B cell (primary cell): ENCODE measurements around the gene TLE2. TPM values are rescaled to one million over a fixed set of nuclear protein-coding genes. Genes with fewer than 3 reads are reported as not detected.

Experiments
- ATAC-seq: fragments of 200-7000 bp; cut with Tn5 transposase; one replicate; pipeline ENCODE4 v1.10.0; 2021; ENCODE audit warnings: low read depth, mild to moderate bottlenecking, moderate number of reproducible peaks, moderate library complexity
- CTCF ChIA-PET: fragments of 350-600 bp; sonication (Branson Sonifier 250); formaldehyde crosslinking; loops from one replicate; lab custom pipeline; 2021; ENCODE audit warnings: antibody characterized with exemption, inconsistent platforms; lab: Charles Lee
- POLR2A ChIA-PET: fragments of 350-600 bp; sonication (Branson Sonifier 250); formaldehyde crosslinking; loops from one replicate; lab custom pipeline; 2021; ENCODE audit warnings: antibody characterized with exemption; lab: Charles Lee
- DNase-seq: peaks from one replicate; pipeline ENCODE4 v3.0.0; 2013
- H2AFZ ChIP-seq: 2 replicates; pipeline ENCODE4 v1.6.1; 2012; ENCODE audit warnings: mild to moderate bottlenecking, low read depth, low read length; ENCODE audit not compliant: insufficient read depth, poor library complexity, severe bottlenecking
- H3K27ac ChIP-seq, 2 donors: 1 replicate in 1 of 2; 2 replicates in 1 of 2; pipeline ENCODE4 v1.5.1; 2012 to 2013; ENCODE audit warnings: low read length in 2 of 2, mild to moderate bottlenecking in 2 of 2, moderate library complexity in 1 of 2
- H3K27me3 ChIP-seq, 4 experiments: fragments of 200-600 bp in 1 of 4; sonication (generic) in 1 of 4; replicated peaks in 1 of 4; 1 replicate in 2 of 4; 2 replicates in 2 of 4; pipeline versions ENCODE4 v1.6.1 to v1.7.0; 2013 to 2016; ENCODE audit warnings: low read length in 3 of 4, mild to moderate bottlenecking in 2 of 4, mixed read lengths in 1 of 4, moderate library complexity in 1 of 4; ENCODE audit not compliant: insufficient read depth in 4 of 4, control insufficient read depth in 3 of 4; ENCODE audit errors: control extremely low read depth in 1 of 4
- H3K36me3 ChIP-seq, 2 experiments: replicated peaks in 1 of 2; 1 replicate in 1 of 2; 2 replicates in 1 of 2; pipeline versions ENCODE4 v1.6.1 to v1.7.1; 2013; ENCODE audit warnings: low read length in 1 of 2; ENCODE audit not compliant: insufficient read depth in 2 of 2, control insufficient read depth in 1 of 2; ENCODE audit errors: control extremely low read depth in 1 of 2, extremely low read depth in 1 of 2
- H3K4me1 ChIP-seq, 2 donors: fragments of 200-600 bp in 1 of 2; sonication (generic) in 1 of 2; 1 replicate in 1 of 2; 2 replicates in 1 of 2; pipeline versions ENCODE4 v1.5.1 to v1.6.1; 2013 to 2017; ENCODE audit warnings: low read length in 2 of 2; ENCODE audit not compliant: control insufficient read depth in 2 of 2, insufficient read depth in 2 of 2
- H3K4me2 ChIP-seq: replicated peaks from 2 replicates; pipeline ENCODE3; 2012; ENCODE audit warnings: mild to moderate bottlenecking, low read depth, low read length; ENCODE audit not compliant: poor library complexity, severe bottlenecking
- H3K4me3 ChIP-seq, 5 experiments: fragments of 200-600 bp in 1 of 5; sonication (generic) in 1 of 5; 1 replicate in 3 of 5; 2 replicates in 2 of 5; pipeline versions ENCODE4 v1.5.1 to v1.7.0; 2011 to 2016; ENCODE audit warnings: low read length in 4 of 5, mild to moderate bottlenecking in 4 of 5, low read depth in 2 of 5, control low read depth in 1 of 5, moderate library complexity in 1 of 5; ENCODE audit not compliant: insufficient read depth in 1 of 5; ENCODE audit errors: control extremely low read depth in 1 of 5, extremely low read depth in 1 of 5
- H3K79me2 ChIP-seq: fragments of 200-600 bp; sonication (generic); one replicate; pipeline ENCODE4 v1.6.0; 2016; ENCODE audit warnings: low read length; ENCODE audit not compliant: control insufficient read depth, insufficient read depth
- H3K9ac ChIP-seq: fragments of 200-600 bp; sonication (generic); 2 replicates; pipeline ENCODE4 v1.6.1; 2017; ENCODE audit warnings: mild to moderate bottlenecking, low read length, moderate library complexity
- H3K9me3 ChIP-seq, 3 donors: one replicate each; pipeline versions ENCODE4 v1.6.1 to v1.7.1; 2013; ENCODE audit warnings: low read length in 2 of 3; ENCODE audit not compliant: control insufficient read depth in 2 of 3, insufficient read depth in 1 of 3; ENCODE audit errors: control extremely low read depth in 1 of 3
- H4K20me1 ChIP-seq: 2 replicates; pipeline ENCODE4 v1.6.0; 2012; ENCODE audit warnings: mild to moderate bottlenecking, low read length; ENCODE audit not compliant: insufficient read depth, control insufficient read depth, poor library complexity, severe bottlenecking
- H3K27ac Mint-ChIP-seq: one replicate; pipeline ENCODE4 v1.8.0; 2021; ENCODE audit warnings: mixed read lengths
- H3K27me3 Mint-ChIP-seq: one replicate; pipeline ENCODE4 v1.8.0; 2021; ENCODE audit warnings: mixed read lengths
- H3K4me1 Mint-ChIP-seq: one replicate; pipeline ENCODE4 v1.8.0; 2021; ENCODE audit warnings: mixed read lengths
- H3K4me3 Mint-ChIP-seq: one replicate; pipeline ENCODE4 v1.8.0; 2021; ENCODE audit warnings: mixed read lengths
- H3K9me3 Mint-ChIP-seq: one replicate; pipeline ENCODE4 v1.8.0; 2022; ENCODE audit warnings: mixed read lengths; ENCODE audit not compliant: insufficient read depth
- CTCF ChIP-seq: fragments of 200-600 bp; IDR thresholded peaks from one replicate; pipeline ENCODE4 v1.8.0; 2022; ENCODE audit warnings: antibody characterized with exemption, mild to moderate bottlenecking
- EZH2 ChIP-seq: IDR thresholded peaks from 2 replicates; pipeline ENCODE4 v1.6.1; 2012; ENCODE audit warnings: borderline replicate concordance, low read depth, mild to moderate bottlenecking, moderate library complexity, low read length; ENCODE audit not compliant: insufficient read depth, poor library complexity, severe bottlenecking
- WGBS: methylation state at CpG from one replicate; pipeline ENCODE4 v1.1.5; 2013; ENCODE audit warnings: missing lambda C conversion rate; ENCODE audit not compliant: insufficient coverage; 5-methylcytosine and 5-hydroxymethylcytosine counted together
- intact Hi-C: fragments of 100-400 bp; cut with micrococcal nuclease; formaldehyde crosslinking; loops from one replicate; pipeline ENCODE4 v1.10.0; 2022
- polyA plus RNA-seq: library from polyadenylated mRNA; depleted of rRNA; stranded (reverse); fragments of >200 nt; gene quantifications from 2 replicates; pipeline ENCODE4 v1.2.3, GENCODE V29; 2012
- total RNA-seq, 2 donors: library from RNA; stranded (reverse); fragments of 120-200 nt in 1 of 2; gene quantifications; 1 replicate in 1 of 2; 2 replicates in 1 of 2; pipeline versions ENCODE4 v1.2.3 to v1.2.4, GENCODE V29; 2013 to 2022

The TLE2 gene
- total and polyA plus RNA-seq, 2 donors (not counting 1 experiment from before 2014, with no cell fraction given): 3.0 to 5.3 TPM

- DNase-seq: no peak
- no peaks in the 10 kb centered on the region for H3K36me3 ChIP-seq
- Mint-ChIP-seq H3K4me3 (no peak overlapping the region), H3K4me1 (peaks cover 20% of the 10 kb centered on the region), H3K9me3 (no peaks in the 10 kb centered on the region), H3K27me3 (peaks cover 54% of the 10 kb centered on the region), H3K27ac (peak overlapping the region; percentile 20)
- ChIA-PET CTCF (no interaction called here), POLR2A (interaction anchor here (0.7 to 1.0 kb wide), 4 partner anchors 10 to 50 kb away, joined by 3 to 7 read pairs (median 4); no protein-coding TSS in a partner anchor)
- peaks cover 0 to 12% (median 2%) of the 10 kb centered on the region in 3 donors for H3K9me3 ChIP-seq
- H3K27me3 ChIP-seq: peaks cover 0 to 58% (median 30%) of the 10 kb centered on the region in 4 experiments
- no peak overlapping the region for H3K4me3 ChIP-seq
- intact Hi-C loops: no loop called here
- ATAC-seq: no peak
- H3K27ac ChIP-seq: no peak overlapping the region
- H3K4me1 ChIP-seq: peaks cover 24 to 30% of the 10 kb centered on the region in 2 donors
- no peak overlapping the region for H3K9ac ChIP-seq
- no peak overlapping the region for H2AFZ ChIP-seq
- 83% methylated on average over 1 of the region's 9 CpGs for WGBS
- peak overlapping the region; percentile 41 for H3K4me2 ChIP-seq
- no peaks in the 10 kb centered on the region for H4K20me1 ChIP-seq
- TF ChIP-seq EZH2: no peak
- TF ChIP-seq CTCF: no peak
- H3K79me2 ChIP-seq: no peaks in the 10 kb centered on the region
Observed at GRCh38 chr19:3025549-3025886, 3.6 kb downstream of the TLE2 start.

- Histone ChIP-seq H4K20me1 (no peaks in the 10 kb centered on the region), H3K9me3 (peaks cover 0 to 12% (median 2%) of the 10 kb centered on the region in 3 donors), H3K4me2 (peak overlapping the region; percentile 41), H3K27ac (no peak overlapping the region), H3K4me3 (no peak overlapping the region), H3K9ac (no peak overlapping the region), H3K4me1 (peaks cover 24 to 30% of the 10 kb centered on the region in 2 donors), H3K36me3 (no peaks in the 10 kb centered on the region), H2AFZ (no peak overlapping the region), H3K27me3 (peaks cover 0 to 55% (median 27%) of the 10 kb centered on the region in 4 experiments), H3K79me2 (no peaks in the 10 kb centered on the region)
- DNase-seq (no peak), ATAC-seq (no peak)
- intact Hi-C loops: no loop called here
- TF ChIP-seq EZH2 (no peak), CTCF (no peak)
- peaks cover 50% of the 10 kb centered on the region for H3K27me3 Mint-ChIP-seq
- H3K9me3 Mint-ChIP-seq: no peaks in the 10 kb centered on the region
- H3K27ac Mint-ChIP-seq: peak overlapping the region; percentile 20
- H3K4me1 Mint-ChIP-seq: peaks cover 18% of the 10 kb centered on the region
- ChIA-PET CTCF (interaction anchor here (1.4 kb wide), 1 partner anchor 62 kb away, joined by 6 read pairs; no protein-coding TSS in a partner anchor), POLR2A (interaction anchor here (0.7 to 1.0 kb wide), 3 partner anchors 10 to 21 kb away, joined by 3 to 7 read pairs (median 4); no protein-coding TSS in a partner anchor)
- WGBS: 23% methylated on average over 28 of the region's 30 CpGs
- no peak overlapping the region for H3K4me3 Mint-ChIP-seq
Observed at GRCh38 chr19:3024870-3025548, 4.1 kb downstream of the TLE2 start.
